ENCODE measurements around the gene GRIN2B. TPM values are rescaled to one million over a fixed set of nuclear protein-coding genes. Genes with fewer than 3 reads are reported as not detected.

GRIN2B gene
- total RNA-seq, 3 donors from 2014 or later: 0.32 to 0.80 (median 0.57) TPM

GRCh38 chr12:13980538-13981295 is 685 bp downstream of the GRIN2B start:
- no peaks in the 10 kb centered on the region for H3K9me3 ChIP-seq
- no peaks in the 10 kb centered on the region for H3K36me3 ChIP-seq (ENCODE audit: low read depth)
- intact Hi-C loops (cut with DNase I, micrococcal nuclease): no loop called here
- H3K4me3 ChIP-seq: no peak overlapping the region
- peaks cover 3% of the 10 kb centered on the region for H3K4me1 ChIP-seq (ENCODE audit: low read depth)
- peak in 1 of 3 donors; percentile 50 for DNase-seq
- peak; percentile 69 for ATAC-seq
- TF ChIP-seq CTCF (IDR thresholded peaks at IDR 0.05): no peak

GRCh38 chr12:13979772-13980378 is 1.5 kb downstream of the GRIN2B start:
- Histone ChIP-seq H3K4me1 (ENCODE audit: low read depth) (peaks cover 3% of the 10 kb centered on the region), H3K9me3 (no peaks in the 10 kb centered on the region), H3K4me3 (no peak overlapping the region), H3K36me3 (ENCODE audit: low read depth) (no peaks in the 10 kb centered on the region)
- no peak for ATAC-seq
- no peak for TF ChIP-seq CTCF (IDR thresholded peaks at IDR 0.05)
- DNase-seq: no peak
- intact Hi-C loops (cut with DNase I, micrococcal nuclease): no loop called here

- ATAC-seq: no peak
- no peak overlapping the region for H3K4me3 ChIP-seq
- no peaks in the 10 kb centered on the region for H3K9me3 ChIP-seq
- peaks cover 3% of the 10 kb centered on the region for H3K4me1 ChIP-seq (ENCODE audit: low read depth)
- TF ChIP-seq CTCF (IDR thresholded peaks at IDR 0.05): no peak
- no peaks in the 10 kb centered on the region for H3K36me3 ChIP-seq (ENCODE audit: low read depth)
- no peak for DNase-seq
- intact Hi-C loops (cut with DNase I, micrococcal nuclease): no loop called here
Observed at GRCh38 chr12:13978876-13979275, 2.5 kb downstream of the GRIN2B start.

GRCh38 chr12:13976880-13977279 is 4.5 kb downstream of the GRIN2B start:
- ATAC-seq: no peak
- intact Hi-C loops (cut with DNase I, micrococcal nuclease): no loop called here
- peaks cover 3% of the 10 kb centered on the region for H3K4me1 ChIP-seq (ENCODE audit: low read depth)
- no peak for DNase-seq
- H3K36me3 ChIP-seq (ENCODE audit: low read depth): no peaks in the 10 kb centered on the region
- no peak for TF ChIP-seq CTCF (IDR thresholded peaks at IDR 0.05)
- no peak overlapping the region for H3K4me3 ChIP-seq
- H3K9me3 ChIP-seq: no peaks in the 10 kb centered on the region

GRCh38 chr12:13976028-13976584 is 5.3 kb downstream of the GRIN2B start:
- no peak overlapping the region for H3K4me3 ChIP-seq
- no peaks in the 10 kb centered on the region for H3K36me3 ChIP-seq (ENCODE audit: low read depth)
- intact Hi-C loops (cut with DNase I, micrococcal nuclease): no loop called here
- no peaks in the 10 kb centered on the region for H3K9me3 ChIP-seq
- H3K4me1 ChIP-seq (ENCODE audit: low read depth): peaks cover 3% of the 10 kb centered on the region
- DNase-seq (no peak), ATAC-seq (no peak)
- no peak for TF ChIP-seq CTCF (IDR thresholded peaks at IDR 0.05)

Data from mucosa of descending colon (tissue), 3 donors.